ENCODE measurements around the gene SRP19. TPM values are rescaled to one million over a fixed set of nuclear protein-coding genes. Genes with fewer than 3 reads are reported as not detected.
A peak's percentile ranks its signal among the peaks of the same experiment; 100 is the strongest.

The SRP19 gene
- 123 and 133 TPM in 2 replicates for polyA plus RNA-seq (2013)

GRCh38 chr5:112860929-112861637 lies at the start of gene SRP19:
Gene SRP19 (plus strand): TSS chr5:112861287. CDS start chr5:112861377, 90 bp downstream.
- peak within 1 kb of the TSS; percentile 71 for H3K27ac ChIP-seq (ENCODE audit: low read depth, low read length)
- H2BK5ac ChIP-seq (ENCODE audit: low read depth, low read length, poor library complexity) = peak within 1 kb of the TSS; percentile 74
- H3K4ac ChIP-seq (ENCODE audit: low read depth, low read length) = peak within 1 kb of the TSS; percentile 99
- peak within 1 kb of the TSS; percentile 93 for H3K18ac ChIP-seq (ENCODE audit: low read length)
- H3K4me3 ChIP-seq (ENCODE audit: low read depth, low read length) = peak within 1 kb of the TSS; percentile 90
- no peaks in the 10 kb centered on the region for H3K9me3 ChIP-seq (ENCODE audit: insufficient read depth, low read depth, low read length)
- H4K91ac ChIP-seq (ENCODE audit: low read depth, low read length) = peak within 1 kb of the TSS; percentile 86
- peak within 1 kb of the TSS; percentile 99 for H3K14ac ChIP-seq (ENCODE audit: low read length)
- H3K79me2 ChIP-seq (ENCODE audit: control insufficient read depth, insufficient read depth, low read length, poor library complexity) = peaks cover 11% of the 10 kb centered on the region
- no peak within 1 kb of the TSS for H2BK12ac ChIP-seq (ENCODE audit: low read length)
- no peaks in the 10 kb centered on the region for H3K27me3 ChIP-seq (ENCODE audit: insufficient read depth, low read length)
- H4K8ac ChIP-seq (ENCODE audit: low read depth, low read length) = peak within 1 kb of the TSS; percentile 97
- peaks cover 14 to 15% of the 10 kb centered on the region in 2 experiments for H3K36me3 ChIP-seq (ENCODE audit: control insufficient read depth in 1 of 2, insufficient read depth in 2 of 2, low read length in 2 of 2)
- H3K23ac ChIP-seq (ENCODE audit: low read length) = no peak within 1 kb of the TSS
- DNase-seq = peak; percentile 96 to 99
- WGBS (ENCODE audit: extremely low coverage, insufficient coverage, insufficient read length) = no CpG with 5 or more reads among the region's 47 CpGs
- peak within 1 kb of the TSS; percentile 98 for H4K12ac ChIP-seq (ENCODE audit: low read depth, low read length)
- H2BK120ac ChIP-seq (ENCODE audit: insufficient read depth, low read length, poor library complexity) = peak within 1 kb of the TSS; percentile 82
- peak within 1 kb of the TSS; percentile 93 for H2AK5ac ChIP-seq (ENCODE audit: low read length)
- peaks cover 6% of the 10 kb centered on the region for H3K79me1 ChIP-seq (ENCODE audit: low read length)
- peak within 1 kb of the TSS; percentile 94 for H2AFZ ChIP-seq (ENCODE audit: insufficient read depth, low read length, poor library complexity)
- H3K9ac ChIP-seq (ENCODE audit: low read length) = peak within 1 kb of the TSS; percentile 84
- peak within 1 kb of the TSS; percentile 77 for H3K4me2 ChIP-seq (ENCODE audit: low read length)
- peaks cover 6% of the 10 kb centered on the region in 2 experiments for H3K4me1 ChIP-seq (ENCODE audit: control insufficient read depth in 1 of 2, insufficient read depth in 2 of 2, low read length in 2 of 2)

- WGBS (ENCODE audit: extremely low coverage, insufficient coverage, insufficient read length) = no CpG with 5 or more reads among the region's 1 CpG
- no peak for DNase-seq
Observed at GRCh38 chr5:112812549-112812948, 48.5 kb upstream of the SRP19 start.

GRCh38 chr5:112820246-112820645 lies 40.8 kb upstream of the SRP19 start:
- H3K36me3 ChIP-seq (ENCODE audit: control insufficient read depth in 1 of 2, insufficient read depth in 2 of 2, low read length in 2 of 2) = peaks cover 3 to 10% of the 10 kb centered on the region in 2 experiments
- H3K9ac ChIP-seq (ENCODE audit: low read length) = no peak overlapping the region
- no peak overlapping the region for H2AFZ ChIP-seq (ENCODE audit: insufficient read depth, low read length, poor library complexity)
- no peak overlapping the region for H2BK12ac ChIP-seq (ENCODE audit: low read length)
- H4K91ac ChIP-seq (ENCODE audit: low read depth, low read length) = no peak overlapping the region
- H3K27ac ChIP-seq (ENCODE audit: low read depth, low read length) = no peak overlapping the region
- H2BK120ac ChIP-seq (ENCODE audit: insufficient read depth, low read length, poor library complexity) = no peak overlapping the region
- H3K79me1 ChIP-seq (ENCODE audit: low read length) = peaks cover 2% of the 10 kb centered on the region
- H3K27me3 ChIP-seq (ENCODE audit: insufficient read depth, low read length) = no peaks in the 10 kb centered on the region
- H2BK5ac ChIP-seq (ENCODE audit: low read depth, low read length, poor library complexity) = no peak overlapping the region
- H2AK5ac ChIP-seq (ENCODE audit: low read length) = no peak overlapping the region
- no peak overlapping the region for H3K18ac ChIP-seq (ENCODE audit: low read length)
- no peak overlapping the region for H3K4ac ChIP-seq (ENCODE audit: low read depth, low read length)
- no peak overlapping the region for H3K14ac ChIP-seq (ENCODE audit: low read length)
- DNase-seq = peak; percentile 60 to 78
- no CpG with 5 or more reads among the region's 1 CpG for WGBS (ENCODE audit: extremely low coverage, insufficient coverage, insufficient read length)
- H3K23ac ChIP-seq (ENCODE audit: low read length) = no peak overlapping the region
- no peak overlapping the region for H4K8ac ChIP-seq (ENCODE audit: low read depth, low read length)
- H3K9me3 ChIP-seq (ENCODE audit: insufficient read depth, low read depth, low read length) = no peaks in the 10 kb centered on the region
- H3K4me2 ChIP-seq (ENCODE audit: low read length) = no peak overlapping the region
- H3K4me3 ChIP-seq (ENCODE audit: low read depth, low read length) = no peak overlapping the region
- H3K4me1 ChIP-seq (ENCODE audit: control insufficient read depth in 1 of 2, insufficient read depth in 2 of 2, low read length in 2 of 2) = peaks cover 0 to 3% of the 10 kb centered on the region in 2 experiments
- no peak overlapping the region for H4K12ac ChIP-seq (ENCODE audit: low read depth, low read length)
- peaks cover 2% of the 10 kb centered on the region for H3K79me2 ChIP-seq (ENCODE audit: control insufficient read depth, insufficient read depth, low read length, poor library complexity)

More at GRCh38 chr5:112812549-112812948, 48.5 kb upstream of the SRP19 start:
- no peaks in the 10 kb centered on the region for H3K9me3 ChIP-seq (ENCODE audit: insufficient read depth, low read depth, low read length)
- no peaks in the 10 kb centered on the region for H3K79me2 ChIP-seq (ENCODE audit: control insufficient read depth, insufficient read depth, low read length, poor library complexity)
- no peak overlapping the region for H2BK5ac ChIP-seq (ENCODE audit: low read depth, low read length, poor library complexity)
- H2AK5ac ChIP-seq (ENCODE audit: low read length) = no peak overlapping the region
- H2AFZ ChIP-seq (ENCODE audit: insufficient read depth, low read length, poor library complexity) = no peak overlapping the region
- no peak overlapping the region for H3K9ac ChIP-seq (ENCODE audit: low read length)
- H3K36me3 ChIP-seq (ENCODE audit: control insufficient read depth in 1 of 2, insufficient read depth in 2 of 2, low read length in 2 of 2) = peaks cover 1 to 6% of the 10 kb centered on the region in 2 experiments
- H3K27me3 ChIP-seq (ENCODE audit: insufficient read depth, low read length) = no peaks in the 10 kb centered on the region
- no peak overlapping the region for H3K14ac ChIP-seq (ENCODE audit: low read length)
- no peaks in the 10 kb centered on the region for H3K79me1 ChIP-seq (ENCODE audit: low read length)
- no peak overlapping the region for H3K4ac ChIP-seq (ENCODE audit: low read depth, low read length)
- H3K4me2 ChIP-seq (ENCODE audit: low read length) = no peak overlapping the region
- H3K18ac ChIP-seq (ENCODE audit: low read length) = no peak overlapping the region
- H3K23ac ChIP-seq (ENCODE audit: low read length) = no peak overlapping the region
- no peak overlapping the region for H2BK12ac ChIP-seq (ENCODE audit: low read length)
- H3K27ac ChIP-seq (ENCODE audit: low read depth, low read length) = no peak overlapping the region
- H3K4me1 ChIP-seq (ENCODE audit: control insufficient read depth in 1 of 2, insufficient read depth in 2 of 2, low read length in 2 of 2) = no peaks in the 10 kb centered on the region
- no peak overlapping the region for H2BK120ac ChIP-seq (ENCODE audit: insufficient read depth, low read length, poor library complexity)
- no peak overlapping the region for H4K8ac ChIP-seq (ENCODE audit: low read depth, low read length)
- H3K4me3 ChIP-seq (ENCODE audit: low read depth, low read length) = no peak overlapping the region
- no peak overlapping the region for H4K91ac ChIP-seq (ENCODE audit: low read depth, low read length)
- no peak overlapping the region for H4K12ac ChIP-seq (ENCODE audit: low read depth, low read length)

- Histone ChIP-seq H3K9ac (ENCODE audit: low read length) (no peak overlapping the region), H2BK120ac (ENCODE audit: insufficient read depth, low read length, poor library complexity) (no peak overlapping the region), H3K79me2 (ENCODE audit: control insufficient read depth, insufficient read depth, low read length, poor library complexity) (peaks cover 2% of the 10 kb centered on the region), H2AK5ac (ENCODE audit: low read length) (no peak overlapping the region), H2AFZ (ENCODE audit: insufficient read depth, low read length, poor library complexity) (no peak overlapping the region), H3K4me1 (ENCODE audit: control insufficient read depth in 1 of 2, insufficient read depth in 2 of 2, low read length in 2 of 2) (peaks cover 0 to 3% of the 10 kb centered on the region in 2 experiments), H3K79me1 (ENCODE audit: low read length) (peaks cover 2% of the 10 kb centered on the region), H3K4ac (ENCODE audit: low read depth, low read length) (no peak overlapping the region), H3K36me3 (ENCODE audit: control insufficient read depth in 1 of 2, insufficient read depth in 2 of 2, low read length in 2 of 2) (peaks cover 2 to 6% of the 10 kb centered on the region in 2 experiments), H3K27me3 (ENCODE audit: insufficient read depth, low read length) (no peaks in the 10 kb centered on the region), H3K14ac (ENCODE audit: low read length) (no peak overlapping the region), H3K27ac (ENCODE audit: low read depth, low read length) (no peak overlapping the region), H3K23ac (ENCODE audit: low read length) (no peak overlapping the region), H2BK12ac (ENCODE audit: low read length) (no peak overlapping the region), H4K8ac (ENCODE audit: low read depth, low read length) (no peak overlapping the region), H2BK5ac (ENCODE audit: low read depth, low read length, poor library complexity) (no peak overlapping the region), H3K4me3 (ENCODE audit: low read depth, low read length) (no peak overlapping the region), H3K18ac (ENCODE audit: low read length) (no peak overlapping the region), H3K4me2 (ENCODE audit: low read length) (no peak overlapping the region), H4K12ac (ENCODE audit: low read depth, low read length) (no peak overlapping the region), H4K91ac (ENCODE audit: low read depth, low read length) (no peak overlapping the region), H3K9me3 (ENCODE audit: insufficient read depth, low read depth, low read length) (no peaks in the 10 kb centered on the region)
- WGBS (ENCODE audit: extremely low coverage, insufficient coverage, insufficient read length) = no CpG with 5 or more reads among the region's 4 CpGs
- no peak for DNase-seq
Observed at GRCh38 chr5:112822456-112822855, 38.6 kb upstream of the SRP19 start.
